GM12874 (cell line): ENCODE measurements around the gene LRRC17.

Experiments
- TF ChIP-seq, protein P1 (sequence below): IDR thresholded peaks from 2 replicates; pipeline ENCODE4 v1.5.1; 2011; ENCODE audit warnings: low read depth, mild to moderate bottlenecking, control low read depth, low read length, moderate library complexity; ENCODE audit not compliant: insufficient read depth

The LRRC17 gene

DNA sequence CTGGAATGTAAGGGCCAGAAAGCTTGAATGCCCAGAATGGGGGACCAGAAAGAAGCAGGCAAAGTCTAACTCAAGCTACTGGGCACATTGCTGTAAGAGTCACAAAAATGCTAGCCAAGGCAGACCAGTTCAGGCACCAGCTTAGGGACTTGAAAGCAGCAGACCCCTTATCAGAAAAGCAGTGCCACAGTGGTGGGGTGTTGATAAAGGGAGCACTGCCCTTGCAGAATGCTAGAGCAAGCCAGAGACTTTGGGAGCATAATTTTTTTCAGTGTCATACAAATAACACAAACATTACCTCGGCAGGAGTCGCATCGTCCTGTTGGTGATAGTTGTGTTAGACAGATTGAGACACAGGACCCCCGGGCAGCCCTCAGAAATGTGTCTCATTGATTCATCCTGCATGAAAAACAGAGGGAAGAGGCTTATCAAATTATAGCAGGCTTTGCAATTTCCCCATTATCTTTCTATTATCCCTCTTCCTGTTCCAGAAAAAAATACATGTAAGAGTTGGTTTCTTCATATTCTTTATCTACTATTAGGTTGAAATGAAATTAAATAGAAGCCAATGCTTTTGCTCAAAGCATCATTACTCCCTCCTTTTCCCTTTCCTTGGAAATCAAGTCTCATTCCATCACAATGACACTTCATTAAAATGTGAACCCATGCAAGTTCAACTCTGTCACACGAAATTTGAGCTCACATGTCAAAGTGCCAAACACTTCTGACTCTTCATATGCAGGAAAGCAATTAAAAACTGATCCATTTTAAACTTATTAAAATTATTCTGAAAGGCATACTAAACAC, 13.4 kb downstream of the LRRC17 start:
- TF ChIP-seq, protein P1, sequence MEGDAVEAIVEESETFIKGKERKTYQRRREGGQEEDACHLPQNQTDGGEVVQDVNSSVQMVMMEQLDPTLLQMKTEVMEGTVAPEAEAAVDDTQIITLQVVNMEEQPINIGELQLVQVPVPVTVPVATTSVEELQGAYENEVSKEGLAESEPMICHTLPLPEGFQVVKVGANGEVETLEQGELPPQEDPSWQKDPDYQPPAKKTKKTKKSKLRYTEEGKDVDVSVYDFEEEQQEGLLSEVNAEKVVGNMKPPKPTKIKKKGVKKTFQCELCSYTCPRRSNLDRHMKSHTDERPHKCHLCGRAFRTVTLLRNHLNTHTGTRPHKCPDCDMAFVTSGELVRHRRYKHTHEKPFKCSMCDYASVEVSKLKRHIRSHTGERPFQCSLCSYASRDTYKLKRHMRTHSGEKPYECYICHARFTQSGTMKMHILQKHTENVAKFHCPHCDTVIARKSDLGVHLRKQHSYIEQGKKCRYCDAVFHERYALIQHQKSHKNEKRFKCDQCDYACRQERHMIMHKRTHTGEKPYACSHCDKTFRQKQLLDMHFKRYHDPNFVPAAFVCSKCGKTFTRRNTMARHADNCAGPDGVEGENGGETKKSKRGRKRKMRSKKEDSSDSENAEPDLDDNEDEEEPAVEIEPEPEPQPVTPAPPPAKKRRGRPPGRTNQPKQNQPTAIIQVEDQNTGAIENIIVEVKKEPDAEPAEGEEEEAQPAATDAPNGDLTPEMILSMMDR, result no peak

DNA sequence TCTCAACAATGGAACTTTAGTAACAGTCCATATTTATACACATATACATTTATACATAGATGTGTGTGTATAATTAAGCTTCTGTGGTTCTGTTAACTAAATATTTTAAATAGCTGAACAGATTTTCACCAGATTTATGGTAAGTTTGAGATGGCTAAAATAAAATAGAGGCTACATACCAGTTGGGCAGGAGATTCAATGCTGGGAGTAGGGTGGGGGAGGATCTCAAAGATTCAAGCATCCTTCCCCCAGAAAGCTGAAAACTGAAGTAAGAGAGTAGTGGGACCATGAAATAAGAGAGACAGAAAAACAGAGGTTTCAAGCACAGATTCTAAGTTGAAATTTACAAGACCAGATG, 14.0 kb downstream of the LRRC17 start:
- TF ChIP-seq, protein P1, result no peak

DNA sequence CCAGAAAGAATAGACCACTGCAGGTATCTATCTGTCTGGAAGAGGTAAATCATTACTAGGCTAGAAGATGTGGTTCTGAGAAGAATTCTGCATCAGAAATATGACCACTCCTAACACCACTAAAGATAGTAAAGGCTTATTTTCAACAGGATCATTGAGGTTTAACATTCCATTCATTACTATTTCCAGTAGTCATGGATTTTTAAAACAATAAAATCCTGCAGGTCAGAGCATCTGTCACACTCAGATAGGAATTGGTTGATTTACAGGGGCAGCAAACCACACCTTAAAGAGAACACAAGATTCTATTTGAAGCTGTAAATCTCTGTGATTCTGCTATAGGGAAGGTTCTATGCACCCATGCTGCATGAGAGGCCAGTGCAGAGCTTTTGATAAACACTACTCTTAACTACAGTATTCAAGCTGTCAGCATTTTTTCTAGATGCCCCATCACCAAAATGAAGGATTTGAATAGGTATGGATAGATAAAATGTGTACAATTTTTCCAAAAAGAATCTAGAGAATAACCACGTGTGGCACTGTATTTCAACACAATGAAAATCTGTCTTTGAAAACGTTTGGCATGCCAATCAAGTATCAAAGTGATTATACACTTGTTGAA, 14.6 kb downstream of the LRRC17 start:
- TF ChIP-seq, protein P1, result no peak

DNA sequence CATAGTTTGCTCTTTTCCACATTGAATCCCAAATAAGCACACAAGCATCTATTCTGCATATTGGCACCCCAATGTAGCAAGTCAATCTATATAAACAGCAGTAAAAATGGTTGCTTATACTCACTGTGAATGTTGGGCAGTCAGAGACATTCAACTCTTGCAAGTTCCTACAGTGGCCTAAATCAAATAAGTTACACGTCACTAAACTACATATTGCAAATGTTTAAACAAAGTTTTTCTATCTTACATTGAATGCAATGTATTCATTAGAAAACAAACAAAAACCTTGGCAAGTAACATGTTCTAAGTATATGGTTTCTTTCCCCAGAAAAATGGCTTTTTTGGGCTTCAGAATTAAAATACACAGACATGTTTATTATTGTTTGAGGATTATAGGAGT, 19.0 kb downstream of the LRRC17 start:
- TF ChIP-seq, protein P1, result no peak

GRCh38 chr7:102933763-102934162, 21.0 kb downstream of the LRRC17 start:
- TF ChIP-seq, protein P1, result no peak

- TF ChIP-seq, protein P1, result no peak
Observed at GRCh38 chr7:102934239-102934638, 21.4 kb downstream of the LRRC17 start.

DNA sequence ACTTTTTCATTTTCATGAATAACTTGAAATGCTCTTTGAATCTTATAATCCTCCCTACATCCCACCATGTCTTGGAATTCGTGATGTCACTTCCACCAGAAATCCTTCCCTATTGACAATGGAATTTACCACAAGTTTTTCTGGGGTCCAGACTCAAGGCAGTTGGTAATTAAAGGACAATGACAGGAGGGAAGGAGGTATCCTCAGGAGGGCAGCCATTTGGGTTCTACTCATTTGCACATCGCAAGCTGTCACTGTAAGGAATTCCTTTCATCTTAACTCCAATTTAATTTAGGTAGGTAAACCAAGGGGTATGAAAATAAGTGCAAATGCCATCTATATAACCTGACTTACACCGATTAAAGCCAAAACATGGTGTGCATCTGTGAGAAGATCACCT, 21.9 kb downstream of the LRRC17 start:
- TF ChIP-seq, protein P1, result no peak
